ENCODE measurements around the gene MAVS. TPM values are rescaled to one million over a fixed set of nuclear protein-coding genes. Genes with fewer than 3 reads are reported as not detected.

MAVS gene
- total and polyA plus RNA-seq, 7 donors, result 14.0 to 61.3 (median 49.7) TPM

- TF ChIP-seq CTCF (IDR thresholded peaks at IDR 0.05), result no peak
- peaks cover 0 to 33% of the 10 kb centered on the region in 2 donors for H3K36me3 ChIP-seq (ENCODE audit: insufficient read depth in 1 of 2, low read depth in 1 of 2)
- H3K9me3 ChIP-seq, result no peaks in the 10 kb centered on the region
- H3K4me3 ChIP-seq, result no peak overlapping the region
- H3K4me1 ChIP-seq, result peaks cover 6% of the 10 kb centered on the region
- no peak overlapping the region for H3K27ac ChIP-seq
- DNase-seq (peak in 1 of 2 donors; percentile 39), ATAC-seq (no peak)
- no peaks in the 10 kb centered on the region for H3K27me3 ChIP-seq (ENCODE audit: insufficient read depth in 3 of 3, low read length in 2 of 3)
- intact Hi-C loops (cut with DNase I), result no loop called here
- 72 to 74% (median 73%) methylated on average over 3 of the region's 3 CpGs for WGBS, 3 donors
Observed at GRCh38 chr20:3798908-3799248, 47.8 kb upstream of the MAVS start.

- Histone ChIP-seq H3K4me1 (peaks cover 6% of the 10 kb centered on the region), H3K27ac (no peak overlapping the region), H3K27me3 (ENCODE audit: insufficient read depth in 3 of 3, low read length in 2 of 3) (no peaks in the 10 kb centered on the region), H3K4me3 (no peak overlapping the region), H3K36me3 (ENCODE audit: insufficient read depth in 1 of 2, low read depth in 1 of 2) (peaks cover 0 to 41% of the 10 kb centered on the region in 2 donors), H3K9me3 (no peaks in the 10 kb centered on the region)
- TF ChIP-seq CTCF (IDR thresholded peaks at IDR 0.05), result no peak
- ATAC-seq, result no peak
- intact Hi-C loops (cut with DNase I), result no loop called here
- WGBS, 3 donors, result 81 to 92% (median 85%) methylated on average over 15 to 18 of the region's 18 CpGs
- DNase-seq, result peak in 1 of 2 donors; percentile 23
Observed at GRCh38 chr20:3800256-3800877, 46.3 kb upstream of the MAVS start.

GRCh38 chr20:3800878-3801260, 45.8 kb upstream of the MAVS start:
- peak in 1 of 2 donors; percentile 26 for DNase-seq
- Histone ChIP-seq H3K36me3 (ENCODE audit: insufficient read depth in 1 of 2, low read depth in 1 of 2) (peaks cover 0 to 41% of the 10 kb centered on the region in 2 donors), H3K27me3 (ENCODE audit: insufficient read depth in 3 of 3, low read length in 2 of 3) (no peaks in the 10 kb centered on the region), H3K9me3 (no peaks in the 10 kb centered on the region), H3K4me3 (no peak overlapping the region), H3K4me1 (peaks cover 9% of the 10 kb centered on the region), H3K27ac (no peak overlapping the region)
- intact Hi-C loops (cut with DNase I), result no loop called here
- WGBS, 3 donors, result 88 to 95% (median 94%) methylated on average over 8 of the region's 8 CpGs
- no peak for TF ChIP-seq CTCF (IDR thresholded peaks at IDR 0.05)
- no peak for ATAC-seq

GRCh38 chr20:3801299-3801698, 45.3 kb upstream of the MAVS start:
- Histone ChIP-seq H3K36me3 (ENCODE audit: insufficient read depth in 1 of 2, low read depth in 1 of 2) (peaks cover 0 to 41% of the 10 kb centered on the region in 2 donors), H3K27me3 (ENCODE audit: insufficient read depth in 3 of 3, low read length in 2 of 3) (no peaks in the 10 kb centered on the region), H3K4me1 (peaks cover 14% of the 10 kb centered on the region), H3K9me3 (no peaks in the 10 kb centered on the region), H3K4me3 (no peak overlapping the region), H3K27ac (no peak overlapping the region)
- 92 to 96% (median 94%) methylated on average over 4 of the region's 4 CpGs for whole genome bisulfite sequencing, 3 donors
- no peak for TF ChIP-seq CTCF (IDR thresholded peaks at IDR 0.05)
- ATAC-seq (no peak), DNase-seq (no peak)
- intact Hi-C loops (cut with DNase I), result no loop called here

GRCh38 chr20:3801846-3802245, 44.8 kb upstream of the MAVS start:
- Histone ChIP-seq H3K4me3 (no peak overlapping the region), H3K27ac (no peak overlapping the region), H3K9me3 (no peaks in the 10 kb centered on the region), H3K36me3 (ENCODE audit: insufficient read depth in 1 of 2, low read depth in 1 of 2) (peaks cover 0 to 41% of the 10 kb centered on the region in 2 donors), H3K4me1 (peaks cover 18% of the 10 kb centered on the region), H3K27me3 (ENCODE audit: insufficient read depth in 3 of 3, low read length in 2 of 3) (no peaks in the 10 kb centered on the region)
- intact Hi-C loops (cut with DNase I), result no loop called here
- WGBS, 3 donors, result 71 to 95% (median 87%) methylated on average over 13 of the region's 13 CpGs
- peak in 1 of 2 donors; percentile 54 for DNase-seq
- no peak for TF ChIP-seq CTCF (IDR thresholded peaks at IDR 0.05)
- no peak for ATAC-seq
